HG03108 (cell line): ENCODE results near the gene GREB1.

Experiments used
- ATAC-seq: cut with Tn5 transposase; IDR thresholded peaks from one replicate; pipeline ENCODE4 v1.9.1; 2021; ENCODE audit warnings: moderate library complexity; ENCODE audit not compliant: unreplicated experiment

GREB1 gene

DNA sequence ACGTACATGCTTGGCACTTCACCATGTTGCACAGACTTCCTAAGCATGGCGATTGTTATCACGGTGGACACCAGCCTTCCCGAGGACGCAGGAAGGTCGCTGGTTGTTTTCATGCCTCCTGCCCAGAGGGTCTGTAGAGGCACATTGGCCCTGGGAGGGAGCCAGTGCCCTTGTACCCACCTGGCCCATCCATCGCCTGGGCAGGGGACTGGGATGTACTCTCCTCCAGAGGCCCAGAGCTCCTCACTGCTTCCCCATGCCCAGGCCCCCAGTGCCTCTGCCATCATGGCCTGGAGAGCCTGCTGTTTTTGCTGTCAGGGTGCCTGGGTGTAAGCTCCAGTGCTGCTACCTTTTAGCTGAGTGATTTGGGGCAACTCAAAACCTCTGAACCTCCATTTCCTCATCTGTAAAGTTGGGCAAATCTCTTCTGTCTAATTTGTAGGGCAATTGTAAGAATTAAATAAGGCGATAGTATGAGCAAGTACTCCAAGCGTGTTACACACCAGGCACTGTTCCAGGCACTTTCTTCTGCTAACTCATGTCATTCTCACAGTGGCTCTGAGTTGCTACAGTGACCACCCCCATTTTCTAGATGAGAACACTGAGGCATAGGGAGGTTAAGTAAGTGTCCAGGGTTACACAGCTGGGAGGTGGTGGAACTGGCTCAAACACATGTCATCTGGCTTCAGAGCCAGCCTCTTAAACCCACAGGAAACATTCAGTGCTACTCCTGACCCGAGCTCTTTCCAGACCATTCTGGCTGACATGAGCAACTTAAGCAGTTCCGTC, 45.3 kb downstream of the GREB1 start:
- ATAC-seq, result no peak

- no peak for ATAC-seq
These were observed 46.2 kb downstream of the GREB1 start for GRCh38 chr2:11579867-11580659.

DNA sequence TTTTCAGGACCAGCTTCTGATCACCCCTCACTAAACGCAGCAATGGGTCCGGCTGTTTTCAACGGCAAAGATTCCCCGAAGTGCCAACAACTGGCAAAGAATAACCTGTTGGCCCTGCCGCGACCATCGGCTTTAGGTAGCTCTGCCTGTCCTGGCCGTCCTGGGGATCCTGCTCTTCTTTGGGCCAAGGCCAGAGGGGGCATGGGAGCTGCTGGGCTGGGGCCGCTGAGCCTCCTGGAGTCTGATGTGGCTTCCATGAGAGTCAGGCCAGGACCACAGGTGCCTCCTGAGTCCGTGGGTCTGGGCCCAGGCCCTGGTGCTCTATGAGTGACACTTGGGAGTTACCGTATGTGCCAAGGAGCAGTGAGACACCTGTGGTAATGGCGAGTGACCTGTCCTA, 46.9 kb downstream of the GREB1 start:
- ATAC-seq, result no peak

- no peak for ATAC-seq
These were observed 47.4 kb downstream of the GREB1 start for GRCh38 chr2:11581124-11581796.

DNA sequence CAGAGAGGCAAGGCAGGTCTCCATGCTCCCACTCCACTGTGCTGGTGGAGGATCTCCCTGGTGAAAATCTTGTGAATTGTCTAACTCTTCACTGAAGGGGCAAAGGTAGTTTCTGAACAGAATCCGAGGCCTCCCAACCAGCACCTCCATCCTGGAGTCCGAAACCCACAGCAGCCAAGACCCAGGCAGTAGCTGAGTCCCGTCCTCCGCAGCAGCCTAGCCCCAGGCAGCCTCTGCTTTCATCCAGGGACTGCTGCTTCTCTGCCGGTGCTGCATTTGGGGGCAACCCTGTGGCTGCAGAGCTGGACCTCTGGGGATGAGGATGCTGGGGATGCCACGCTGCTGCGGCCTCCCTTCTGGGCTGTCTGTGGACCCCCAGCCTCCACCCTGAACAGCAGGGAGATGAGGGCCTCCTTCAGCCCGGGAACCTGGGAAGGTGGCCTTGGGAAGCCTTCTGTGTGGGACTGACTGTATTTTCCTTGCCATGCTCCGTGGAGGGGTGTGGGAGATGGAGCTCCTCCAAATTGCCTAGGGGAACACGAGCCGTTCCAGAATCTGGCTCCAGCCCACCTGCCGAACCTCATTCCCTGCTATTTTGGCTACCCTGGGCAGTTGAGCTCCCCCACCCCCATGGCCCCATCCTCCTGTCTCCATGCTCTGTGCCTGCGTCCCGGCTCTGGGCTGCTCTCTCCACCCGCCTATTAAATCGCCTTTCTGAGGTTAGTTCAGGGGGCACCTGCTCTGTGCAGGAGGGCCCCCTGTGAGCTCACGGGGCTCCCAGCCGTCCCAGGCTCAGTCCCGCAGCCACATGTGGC, 48.2 kb downstream of the GREB1 start:
- no peak for ATAC-seq

- no peak for ATAC-seq
These were observed 48.7 kb downstream of the GREB1 start for GRCh38 chr2:11582612-11582861.

DNA sequence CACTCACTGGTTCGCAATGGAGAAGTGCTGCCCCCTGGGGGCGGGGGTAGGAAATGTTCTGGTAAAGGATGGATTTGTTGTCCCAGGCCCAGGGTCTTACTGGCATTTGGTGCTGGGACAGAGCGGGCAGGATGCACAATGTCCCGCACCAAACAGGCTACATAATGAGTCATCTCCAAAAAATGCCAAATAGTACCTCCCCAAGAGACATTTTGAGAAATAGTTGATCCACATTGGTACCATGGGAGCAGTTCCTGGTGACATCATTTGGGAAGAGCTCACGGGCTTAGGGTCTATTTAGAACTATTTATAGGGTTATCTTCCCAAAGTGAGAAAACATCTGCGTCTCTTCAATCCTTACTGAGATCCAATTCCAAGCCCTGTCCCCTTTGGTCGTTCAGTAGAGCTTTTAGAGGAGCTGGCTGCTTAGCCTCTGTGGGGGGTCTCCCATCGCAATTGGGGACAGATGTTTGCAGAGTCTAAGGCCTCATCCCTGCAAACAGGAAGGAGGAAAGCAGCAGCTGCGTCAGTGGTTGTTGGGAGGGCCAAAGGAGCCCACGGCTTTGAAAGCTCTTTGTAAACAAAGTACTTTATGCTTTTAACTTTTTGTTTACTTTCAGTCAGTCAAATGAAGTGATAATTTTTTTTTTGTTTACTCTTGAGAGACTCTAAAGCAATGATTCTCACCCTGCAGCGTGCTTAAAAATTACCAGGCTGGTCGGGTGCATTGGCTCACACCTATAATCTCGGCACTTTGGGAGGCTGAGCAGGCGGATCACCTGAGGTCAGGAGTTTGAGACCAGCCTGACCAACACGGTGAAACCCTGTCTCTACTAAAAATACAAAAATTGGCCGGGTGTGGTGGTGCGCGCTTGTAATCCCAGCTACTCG, 49.3 kb downstream of the GREB1 start:
- ATAC-seq, result no peak

- peak; percentile 76 for ATAC-seq
These were observed 50.1 kb downstream of the GREB1 start for GRCh38 chr2:11583840-11584524.

GRCh38 chr2:11584525-11585056, 50.7 kb downstream of the GREB1 start:
- no peak for ATAC-seq

DNA sequence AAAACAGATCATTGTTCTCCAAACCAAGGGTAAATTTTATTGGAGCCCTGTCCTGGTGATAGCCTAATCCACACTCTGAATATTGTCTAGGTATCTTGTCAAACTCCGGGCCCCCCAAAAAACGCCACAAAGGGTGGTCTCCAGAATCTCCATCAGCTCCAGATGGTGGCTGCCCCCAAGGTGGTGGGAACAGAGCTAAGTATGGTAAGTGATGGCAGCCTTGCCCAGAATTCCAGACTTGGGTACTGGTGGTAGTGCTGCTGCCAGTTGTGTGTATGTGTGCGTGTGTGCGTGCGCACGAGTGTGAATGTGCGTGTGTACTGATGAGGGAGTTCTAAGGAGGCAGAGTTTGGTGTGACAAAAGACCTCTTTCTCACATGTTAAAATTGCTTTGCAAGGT, 51.2 kb downstream of the GREB1 start:
- no peak for ATAC-seq

DNA sequence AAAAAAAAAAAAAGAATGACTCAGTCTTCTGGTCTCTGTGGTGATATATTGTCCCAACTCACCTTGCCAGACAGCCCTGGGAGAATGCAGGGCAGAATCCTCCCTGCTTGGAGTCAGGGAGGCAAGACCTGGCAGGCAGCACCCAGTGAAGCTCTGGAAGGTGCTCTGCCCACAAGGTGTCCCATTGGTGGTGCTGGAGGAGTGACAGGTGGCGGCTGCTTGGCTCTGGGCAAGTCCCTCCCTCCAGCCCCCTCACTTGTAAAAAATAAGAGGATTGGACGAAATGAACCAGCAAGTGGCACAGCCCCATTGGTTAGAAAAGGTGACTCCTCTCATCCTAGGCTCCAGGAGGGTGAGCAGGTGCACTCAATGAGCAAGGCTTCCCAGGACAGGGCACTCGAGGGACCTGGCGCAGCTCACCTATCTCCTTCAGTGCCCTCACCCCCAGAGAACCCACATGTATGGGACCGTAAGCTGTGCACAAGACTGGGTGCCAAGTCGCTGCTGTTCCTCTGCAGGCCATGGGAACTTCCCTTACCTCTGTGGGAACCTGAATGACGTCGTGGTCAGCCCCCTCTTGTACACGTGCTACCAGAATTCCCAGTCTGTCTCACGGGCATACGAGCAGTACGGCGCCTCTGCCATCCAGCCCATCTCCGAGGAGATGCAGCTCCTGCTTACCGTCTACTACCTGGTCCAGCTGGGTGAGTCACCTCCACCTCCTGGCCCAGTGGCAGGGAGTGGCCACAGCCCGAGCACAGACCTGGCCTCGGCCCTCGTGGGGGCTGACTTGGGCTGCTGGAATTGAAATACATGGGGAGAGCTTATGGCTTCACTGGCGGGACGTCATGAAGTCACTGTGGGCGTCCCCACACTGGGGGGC, 54.6 kb downstream of the GREB1 start:
- no peak for ATAC-seq

GRCh38 chr2:11589316-11589940, 55.6 kb downstream of the GREB1 start:
- no peak for ATAC-seq

GRCh38 chr2:11590193-11590592, 56.3 kb downstream of the GREB1 start:
- ATAC-seq, result no peak

- no peak for ATAC-seq
These were observed 57.2 kb downstream of the GREB1 start for GRCh38 chr2:11591091-11591490.

DNA sequence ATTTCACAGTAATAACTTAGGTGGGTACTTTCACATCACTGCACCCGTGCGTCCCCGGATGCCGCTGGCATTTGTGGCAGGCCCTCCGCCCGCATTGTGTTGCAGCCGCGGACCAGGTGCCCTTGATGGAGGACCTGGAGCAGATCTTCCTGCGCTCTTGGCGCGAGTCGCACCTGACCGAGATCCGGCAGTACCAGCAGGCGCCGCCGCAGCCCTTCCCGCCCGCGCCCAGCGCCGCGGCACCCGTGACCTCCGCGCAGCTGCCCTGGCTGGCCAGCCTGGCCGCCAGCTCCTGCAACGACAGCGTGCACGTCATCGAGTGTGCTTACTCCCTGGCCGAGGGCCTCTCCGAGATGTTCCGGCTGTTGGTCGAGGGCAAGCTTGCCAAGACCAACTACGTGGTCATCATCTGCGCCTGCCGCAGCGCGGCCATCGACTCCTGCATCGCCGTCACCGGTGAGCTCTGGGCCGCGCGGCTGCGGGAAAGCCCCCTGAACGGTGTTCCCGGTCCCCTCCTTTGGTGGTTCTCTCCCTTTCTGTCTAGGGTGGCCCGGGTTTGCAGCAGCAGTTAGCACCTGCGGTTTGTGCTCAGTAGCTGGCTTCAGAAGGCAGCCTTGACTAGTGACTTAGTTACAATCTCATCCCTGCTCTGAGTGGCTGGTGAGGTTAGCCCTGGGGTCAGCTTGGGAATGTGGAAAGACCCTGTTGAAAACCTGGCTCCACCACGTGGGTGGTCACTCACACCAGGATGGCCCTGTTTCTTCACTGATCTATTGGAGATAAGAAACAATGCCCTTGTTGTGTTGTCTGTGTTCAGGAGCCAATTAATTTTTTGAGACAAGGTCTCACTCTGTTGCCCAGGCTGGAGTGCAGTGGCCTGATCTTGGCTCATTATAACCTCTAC, 59.1 kb downstream of the GREB1 start:
- ATAC-seq, result no peak

- ATAC-seq, result no peak
These were observed 63.0 kb downstream of the GREB1 start for GRCh38 chr2:11596801-11597200.
